Measurements from ENCODE around the gene IGSF21. TPM values are rescaled to one million over a fixed set of nuclear protein-coding genes. Genes with fewer than 3 reads are reported as not detected.

Gene IGSF21
- polyA plus RNA-seq, 1 donor (not counting 4 experiments of a cell fraction or from before 2014, with no cell fraction given) = not detected

DNA sequence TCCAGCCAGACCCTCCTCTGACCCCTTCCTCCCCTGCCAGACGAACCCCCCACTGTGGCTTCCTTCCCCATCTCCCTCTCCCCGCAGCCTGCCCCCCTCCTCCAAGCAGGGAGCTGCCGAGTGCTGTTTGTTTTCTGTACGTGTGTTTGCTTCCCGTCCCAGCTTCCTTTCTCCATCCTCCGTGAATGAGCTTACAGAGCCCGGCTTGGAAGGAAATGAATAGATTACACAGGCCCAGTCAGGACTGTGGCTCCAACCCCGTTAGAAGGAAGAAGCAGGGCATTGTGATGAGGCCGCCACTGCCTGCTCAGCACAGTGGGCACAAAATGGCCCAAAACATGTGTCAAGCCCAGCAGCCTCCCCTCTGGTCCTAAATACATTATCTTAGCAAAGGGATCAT is 123.2 kb downstream of the IGSF21 start:
- Histone ChIP-seq H2AFZ (ENCODE audit: control insufficient read depth, low read length) (no peak overlapping the region), H3K9me1 (ENCODE audit: control insufficient read depth, extremely low read depth, insufficient read depth, low read length) (no peaks in the 10 kb centered on the region), H3K4me1 (ENCODE audit: control insufficient read depth, extremely low read depth, insufficient read depth, low read length) (no peaks in the 10 kb centered on the region), H3K27me3 (ENCODE audit: control insufficient read depth, extremely low read depth, insufficient read depth, low read length) (no peaks in the 10 kb centered on the region), H3K4me3 (ENCODE audit: control insufficient read depth in 2 of 3, extremely low read depth in 1 of 3, insufficient read depth in 2 of 3, low read depth in 1 of 3, low read length in 3 of 3) (no peak overlapping the region), H4K20me1 (ENCODE audit: control insufficient read depth, extremely low read depth, insufficient read depth, low read length) (no peaks in the 10 kb centered on the region), H3K27ac (ENCODE audit: control insufficient read depth, insufficient read depth, low read length) (no peak overlapping the region), H3K9ac (ENCODE audit: control insufficient read depth, extremely low read depth, insufficient read depth, low read length) (no peak overlapping the region), H3K79me2 (ENCODE audit: control insufficient read depth, insufficient read depth, low read length) (no peaks in the 10 kb centered on the region), H3K36me3 (ENCODE audit: control insufficient read depth in 2 of 2, extremely low read depth in 1 of 2, insufficient read depth in 2 of 2, low read length in 2 of 2) (no peaks in the 10 kb centered on the region), H3K9me3 (ENCODE audit: control insufficient read depth, low read depth, low read length) (no peaks in the 10 kb centered on the region), H3K4me2 (ENCODE audit: control insufficient read depth, extremely low read depth, insufficient read depth, low read depth, low read length) (no peak overlapping the region)
- FAIRE-seq = no peak
- TF ChIP-seq, protein P1, sequence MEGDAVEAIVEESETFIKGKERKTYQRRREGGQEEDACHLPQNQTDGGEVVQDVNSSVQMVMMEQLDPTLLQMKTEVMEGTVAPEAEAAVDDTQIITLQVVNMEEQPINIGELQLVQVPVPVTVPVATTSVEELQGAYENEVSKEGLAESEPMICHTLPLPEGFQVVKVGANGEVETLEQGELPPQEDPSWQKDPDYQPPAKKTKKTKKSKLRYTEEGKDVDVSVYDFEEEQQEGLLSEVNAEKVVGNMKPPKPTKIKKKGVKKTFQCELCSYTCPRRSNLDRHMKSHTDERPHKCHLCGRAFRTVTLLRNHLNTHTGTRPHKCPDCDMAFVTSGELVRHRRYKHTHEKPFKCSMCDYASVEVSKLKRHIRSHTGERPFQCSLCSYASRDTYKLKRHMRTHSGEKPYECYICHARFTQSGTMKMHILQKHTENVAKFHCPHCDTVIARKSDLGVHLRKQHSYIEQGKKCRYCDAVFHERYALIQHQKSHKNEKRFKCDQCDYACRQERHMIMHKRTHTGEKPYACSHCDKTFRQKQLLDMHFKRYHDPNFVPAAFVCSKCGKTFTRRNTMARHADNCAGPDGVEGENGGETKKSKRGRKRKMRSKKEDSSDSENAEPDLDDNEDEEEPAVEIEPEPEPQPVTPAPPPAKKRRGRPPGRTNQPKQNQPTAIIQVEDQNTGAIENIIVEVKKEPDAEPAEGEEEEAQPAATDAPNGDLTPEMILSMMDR (optimal IDR thresholded peaks at IDR 0.05 in 1 of 3, IDR thresholded peaks at IDR 0.05 in 1 of 3, conservative IDR thresholded peaks at IDR 0.05 in 1 of 3; ENCODE audit: extremely low read depth in 1 of 3, insufficient read depth in 2 of 3, low read length in 3 of 3) = no peak
- no peak for TF ChIP-seq EZH2 (IDR thresholded peaks at IDR 0.05; ENCODE audit: low read length)
- dilution Hi-C loops (cut with MboI; ENCODE audit: extremely low pct_ligation_motif_present, low sequenced_read_pairs) = no loop called here
- DNase-seq (ENCODE audit: low read depth, low spot score) = no peak

DNA sequence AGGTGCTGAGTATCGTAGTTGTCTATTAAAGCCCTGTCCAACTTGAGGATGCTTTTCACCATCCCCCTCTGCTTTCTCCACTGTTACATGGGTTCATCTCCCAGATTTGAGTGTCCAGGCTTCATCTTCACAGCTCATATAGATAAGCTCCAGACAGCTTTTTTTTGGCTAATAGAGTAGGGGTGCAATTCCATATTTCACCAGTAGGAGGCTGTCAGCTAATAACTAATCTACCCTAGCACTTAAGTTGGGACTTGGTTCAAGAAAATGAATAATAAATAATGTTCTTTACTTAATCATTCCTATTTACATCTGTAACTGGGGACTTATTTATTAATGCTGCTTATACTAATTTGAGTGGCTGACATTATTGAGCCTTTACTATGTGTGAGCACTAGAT is 124.5 kb downstream of the IGSF21 start:
- Histone ChIP-seq H3K36me3 (ENCODE audit: control insufficient read depth in 2 of 2, extremely low read depth in 1 of 2, insufficient read depth in 2 of 2, low read length in 2 of 2) (no peaks in the 10 kb centered on the region), H3K4me2 (ENCODE audit: control insufficient read depth, extremely low read depth, insufficient read depth, low read depth, low read length) (no peak overlapping the region), H3K79me2 (ENCODE audit: control insufficient read depth, insufficient read depth, low read length) (no peaks in the 10 kb centered on the region), H3K27me3 (ENCODE audit: control insufficient read depth, extremely low read depth, insufficient read depth, low read length) (no peaks in the 10 kb centered on the region), H3K9me1 (ENCODE audit: control insufficient read depth, extremely low read depth, insufficient read depth, low read length) (no peaks in the 10 kb centered on the region), H2AFZ (ENCODE audit: control insufficient read depth, low read length) (no peak overlapping the region), H3K4me3 (ENCODE audit: control insufficient read depth in 2 of 3, extremely low read depth in 1 of 3, insufficient read depth in 2 of 3, low read depth in 1 of 3, low read length in 3 of 3) (no peak overlapping the region), H3K4me1 (ENCODE audit: control insufficient read depth, extremely low read depth, insufficient read depth, low read length) (no peaks in the 10 kb centered on the region), H3K9ac (ENCODE audit: control insufficient read depth, extremely low read depth, insufficient read depth, low read length) (no peak overlapping the region), H3K27ac (ENCODE audit: control insufficient read depth, insufficient read depth, low read length) (no peak overlapping the region), H3K9me3 (ENCODE audit: control insufficient read depth, low read depth, low read length) (no peaks in the 10 kb centered on the region), H4K20me1 (ENCODE audit: control insufficient read depth, extremely low read depth, insufficient read depth, low read length) (no peaks in the 10 kb centered on the region)
- TF ChIP-seq EZH2 (IDR thresholded peaks at IDR 0.05; ENCODE audit: low read length) = no peak
- TF ChIP-seq, protein P1 (optimal IDR thresholded peaks at IDR 0.05 in 1 of 3, IDR thresholded peaks at IDR 0.05 in 1 of 3, conservative IDR thresholded peaks at IDR 0.05 in 1 of 3; ENCODE audit: extremely low read depth in 1 of 3, insufficient read depth in 2 of 3, low read length in 3 of 3) = peak in 2 of 3 experiments; percentile 22 to 46
- no peak for FAIRE-seq
- dilution Hi-C loops (cut with MboI; ENCODE audit: extremely low pct_ligation_motif_present, low sequenced_read_pairs) = no loop called here
- DNase-seq (ENCODE audit: low read depth, low spot score) = no peak

Measured in keratinocyte (primary cell).